Measurements from ENCODE around the gene MAP3K4. TPM values are rescaled to one million over a fixed set of nuclear protein-coding genes. Genes with fewer than 3 reads are reported as not detected.

The MAP3K4 gene, protein sequence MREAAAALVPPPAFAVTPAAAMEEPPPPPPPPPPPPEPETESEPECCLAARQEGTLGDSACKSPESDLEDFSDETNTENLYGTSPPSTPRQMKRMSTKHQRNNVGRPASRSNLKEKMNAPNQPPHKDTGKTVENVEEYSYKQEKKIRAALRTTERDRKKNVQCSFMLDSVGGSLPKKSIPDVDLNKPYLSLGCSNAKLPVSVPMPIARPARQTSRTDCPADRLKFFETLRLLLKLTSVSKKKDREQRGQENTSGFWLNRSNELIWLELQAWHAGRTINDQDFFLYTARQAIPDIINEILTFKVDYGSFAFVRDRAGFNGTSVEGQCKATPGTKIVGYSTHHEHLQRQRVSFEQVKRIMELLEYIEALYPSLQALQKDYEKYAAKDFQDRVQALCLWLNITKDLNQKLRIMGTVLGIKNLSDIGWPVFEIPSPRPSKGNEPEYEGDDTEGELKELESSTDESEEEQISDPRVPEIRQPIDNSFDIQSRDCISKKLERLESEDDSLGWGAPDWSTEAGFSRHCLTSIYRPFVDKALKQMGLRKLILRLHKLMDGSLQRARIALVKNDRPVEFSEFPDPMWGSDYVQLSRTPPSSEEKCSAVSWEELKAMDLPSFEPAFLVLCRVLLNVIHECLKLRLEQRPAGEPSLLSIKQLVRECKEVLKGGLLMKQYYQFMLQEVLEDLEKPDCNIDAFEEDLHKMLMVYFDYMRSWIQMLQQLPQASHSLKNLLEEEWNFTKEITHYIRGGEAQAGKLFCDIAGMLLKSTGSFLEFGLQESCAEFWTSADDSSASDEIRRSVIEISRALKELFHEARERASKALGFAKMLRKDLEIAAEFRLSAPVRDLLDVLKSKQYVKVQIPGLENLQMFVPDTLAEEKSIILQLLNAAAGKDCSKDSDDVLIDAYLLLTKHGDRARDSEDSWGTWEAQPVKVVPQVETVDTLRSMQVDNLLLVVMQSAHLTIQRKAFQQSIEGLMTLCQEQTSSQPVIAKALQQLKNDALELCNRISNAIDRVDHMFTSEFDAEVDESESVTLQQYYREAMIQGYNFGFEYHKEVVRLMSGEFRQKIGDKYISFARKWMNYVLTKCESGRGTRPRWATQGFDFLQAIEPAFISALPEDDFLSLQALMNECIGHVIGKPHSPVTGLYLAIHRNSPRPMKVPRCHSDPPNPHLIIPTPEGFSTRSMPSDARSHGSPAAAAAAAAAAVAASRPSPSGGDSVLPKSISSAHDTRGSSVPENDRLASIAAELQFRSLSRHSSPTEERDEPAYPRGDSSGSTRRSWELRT (N-terminal part only)
- 56.7 TPM for total RNA-seq

- peak within 1 kb of the TSS; percentile 83 to 90 for H3K4me3 ChIP-seq
- no peaks in the 10 kb centered on the region for H3K27me3 ChIP-seq
- peaks cover 43% of the 10 kb centered on the region for H3K4me1 ChIP-seq
- DNase-seq (ENCODE audit: extremely low spot score in 2 of 2): no peak
- no peak for TF ChIP-seq CTCF (IDR thresholded peaks at IDR 0.05)
- TF ChIP-seq POLR2A (IDR thresholded peaks at IDR 0.05): peak in 1 of 2 donors; percentile 41
- peak in 1 of 2 donors; percentile 57 for TF ChIP-seq POLR2AphosphoS5 (IDR thresholded peaks at IDR 0.05; ENCODE audit: insufficient read depth in 1 of 2, low read depth in 1 of 2)
- H3K9me3 ChIP-seq: no peaks in the 10 kb centered on the region
- no peaks in the 10 kb centered on the region for H3K36me3 ChIP-seq
- intact Hi-C loops (cut with DNase I): loop anchor here (5.0 kb wide), 1 partner anchor 59 kb away; no protein-coding TSS in a partner anchor
- peak within 1 kb of the TSS; percentile 96 for H3K27ac ChIP-seq
These were observed at the start of gene MAP3K4 for GRCh38 chr6:160991406-160992060. TSS of gene MAP3K4 (plus strand) at chr6:160991769. CDS start at chr6:160991932, 163 bp downstream.

DNA sequence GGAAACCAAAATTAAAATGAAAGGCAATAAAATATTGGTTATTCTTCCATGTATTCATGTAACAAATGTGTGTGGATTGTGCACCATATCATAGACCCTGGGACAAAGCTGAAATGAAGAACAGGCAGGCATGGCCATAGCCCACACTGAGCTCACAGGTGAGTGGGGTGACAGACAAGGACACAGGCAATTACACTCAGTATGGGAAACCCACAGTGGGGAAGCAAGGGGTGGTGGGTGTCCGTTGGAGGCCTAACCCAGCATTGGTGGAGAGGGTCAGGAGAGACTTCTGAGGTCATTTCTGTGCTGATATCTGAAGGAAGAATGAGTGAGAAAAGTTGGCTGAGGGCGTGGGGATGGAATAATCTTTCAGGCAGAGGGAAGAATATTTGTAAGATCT, 47.6 kb upstream of the MAP3K4 start:
- no peak for TF ChIP-seq POLR2AphosphoS5 (IDR thresholded peaks at IDR 0.05; ENCODE audit: insufficient read depth in 1 of 2, low read depth in 1 of 2)
- Histone ChIP-seq H3K27ac (no peak overlapping the region), H3K27me3 (no peaks in the 10 kb centered on the region), H3K36me3 (no peaks in the 10 kb centered on the region), H3K4me3 (no peak overlapping the region), H3K4me1 (no peaks in the 10 kb centered on the region), H3K9me3 (no peaks in the 10 kb centered on the region)
- intact Hi-C loops (cut with DNase I): no loop called here
- DNase-seq (ENCODE audit: extremely low spot score in 2 of 2): peak in 1 of 2 donors; percentile 56

DNA sequence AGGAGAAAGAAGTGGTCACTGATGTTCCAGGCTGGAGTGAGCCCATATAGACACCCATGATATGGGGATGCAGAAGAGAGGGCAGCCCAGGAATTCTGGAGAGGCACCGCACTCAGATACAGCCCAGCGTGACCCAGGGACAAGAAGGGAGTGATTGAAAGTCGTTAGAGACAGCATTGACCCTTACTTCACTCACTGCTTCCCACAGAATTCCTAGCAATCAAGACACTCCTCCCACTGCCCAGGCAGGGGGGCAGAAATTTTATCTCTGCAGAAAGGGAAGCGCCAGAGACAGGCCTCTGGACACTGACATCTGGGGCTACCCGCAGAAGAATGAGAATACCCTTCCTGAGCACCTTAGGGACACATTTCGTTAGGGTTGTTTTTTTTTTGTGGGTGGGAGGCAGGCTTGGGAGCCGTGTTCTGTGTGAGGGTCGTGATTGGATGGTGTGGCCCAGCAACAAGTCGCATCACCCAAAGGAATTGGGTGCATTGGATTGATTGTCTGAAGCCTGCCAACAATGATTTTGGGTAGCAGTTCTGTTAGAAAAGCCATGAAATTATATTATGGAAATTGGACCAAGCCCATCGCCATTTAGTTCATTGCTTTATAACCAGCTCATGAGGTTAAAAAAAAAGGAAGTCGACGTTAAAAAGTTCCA, 45.9 kb upstream of the MAP3K4 start:
- no peaks in the 10 kb centered on the region for H3K9me3 ChIP-seq
- intact Hi-C loops (cut with DNase I): no loop called here
- TF ChIP-seq POLR2AphosphoS5 (IDR thresholded peaks at IDR 0.05; ENCODE audit: insufficient read depth in 1 of 2, low read depth in 1 of 2) (no peak), POLR2A (IDR thresholded peaks at IDR 0.05) (no peak), CTCF (IDR thresholded peaks at IDR 0.05) (no peak)
- H3K27me3 ChIP-seq: no peaks in the 10 kb centered on the region
- H3K36me3 ChIP-seq: no peaks in the 10 kb centered on the region
- no peak overlapping the region for H3K27ac ChIP-seq
- H3K4me1 ChIP-seq: no peaks in the 10 kb centered on the region
- no peak overlapping the region for H3K4me3 ChIP-seq
- peak in 1 of 2 donors; percentile 29 for DNase-seq (ENCODE audit: extremely low spot score in 2 of 2)

DNA sequence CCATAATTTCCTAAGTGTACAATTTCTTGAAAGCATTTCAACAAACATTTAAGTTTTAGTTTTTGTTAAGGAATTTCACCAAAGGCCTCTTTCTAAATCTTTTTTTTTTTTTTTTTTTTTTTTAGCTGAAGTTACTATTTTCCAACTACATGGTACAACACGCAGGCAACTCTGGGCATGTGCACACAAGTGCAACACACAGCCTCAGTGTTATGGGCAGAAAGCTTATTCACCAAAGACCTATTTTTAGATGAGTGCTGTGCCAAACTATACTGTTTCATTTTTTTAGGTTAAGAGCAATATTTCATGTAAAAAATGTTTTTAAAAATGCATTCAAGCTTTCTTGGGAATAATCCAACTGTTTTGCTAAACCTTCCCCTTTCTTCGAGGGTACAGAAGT, 42.0 kb upstream of the MAP3K4 start:
- H3K9me3 ChIP-seq: no peaks in the 10 kb centered on the region
- H3K27ac ChIP-seq: no peak overlapping the region
- H3K4me1 ChIP-seq: no peaks in the 10 kb centered on the region
- TF ChIP-seq CTCF (IDR thresholded peaks at IDR 0.05) (no peak), POLR2AphosphoS5 (IDR thresholded peaks at IDR 0.05; ENCODE audit: insufficient read depth in 1 of 2, low read depth in 1 of 2) (no peak), POLR2A (IDR thresholded peaks at IDR 0.05) (no peak)
- intact Hi-C loops (cut with DNase I): no loop called here
- no peak overlapping the region for H3K4me3 ChIP-seq
- no peaks in the 10 kb centered on the region for H3K36me3 ChIP-seq
- H3K27me3 ChIP-seq: no peaks in the 10 kb centered on the region
- no peak for DNase-seq (ENCODE audit: extremely low spot score in 2 of 2)

All from vagina (tissue), 2 donors.